ENCODE data around the gene AP2S1. TPM values are rescaled to one million over a fixed set of nuclear protein-coding genes. Genes with fewer than 3 reads are reported as not detected.
"Not testable (repeated sequence)": the region's sequence is repeated elsewhere in the genome, so short reads cannot be mapped to it uniquely, and the experiment has no call there.

AP2S1 gene
- total RNA-seq, 1 donor from 2014 or later: 96.6 TPM

DNA sequence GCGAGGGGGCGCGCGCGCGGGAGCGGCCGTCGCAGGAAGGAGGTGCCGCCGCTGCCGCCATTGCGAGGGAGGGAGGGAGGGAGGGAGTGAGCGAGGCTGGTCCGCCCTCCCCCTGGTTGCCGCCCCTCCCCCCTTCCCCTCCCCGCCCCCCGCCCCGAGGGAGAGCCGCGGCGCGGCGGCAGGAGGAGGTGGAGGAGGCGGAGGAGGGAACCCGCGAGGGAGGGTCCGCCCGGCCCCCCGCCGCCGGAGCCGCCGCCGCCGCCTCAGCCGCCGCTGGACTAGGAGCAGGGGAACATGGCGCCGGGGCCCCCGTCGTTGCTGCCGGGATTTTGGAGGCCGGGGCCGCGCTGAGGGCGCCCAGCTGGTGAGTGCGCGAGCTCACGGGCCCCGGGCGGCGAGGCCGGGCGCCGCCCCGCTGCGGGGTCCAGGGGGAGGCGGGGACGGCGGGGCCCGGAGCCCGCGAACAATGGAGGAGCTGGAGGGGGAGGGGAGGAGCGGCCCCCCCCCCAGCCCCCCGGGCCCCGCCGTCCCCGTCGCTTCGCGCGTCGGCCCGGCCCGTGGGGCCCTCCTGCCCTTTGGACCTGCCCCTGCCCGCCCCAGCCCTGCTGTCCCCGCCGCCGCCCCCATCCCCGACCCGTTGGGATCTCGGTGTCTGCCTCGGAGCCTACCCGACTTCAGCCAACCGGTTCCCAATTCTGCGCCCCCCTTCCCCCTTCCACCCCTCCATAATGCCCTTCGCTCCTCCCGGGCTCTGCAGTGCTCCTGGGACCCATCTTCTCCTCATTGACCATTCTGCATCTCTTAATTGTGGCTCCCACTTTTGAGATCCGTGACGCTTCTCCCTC, 10.4 kb upstream of the AP2S1 start, which contains the start of gene ARHGAP35:
Gene ARHGAP35 (plus strand): TSS at position 152 of the 845 bp plus-strand sequence. CDS start 57,679 bp downstream, outside the sequence.
- Histone ChIP-seq H3K4me1 (peaks cover 12 to 29% of the 10 kb centered on the region in 2 donors), H3K27me3 (no peaks in the 10 kb centered on the region), H3K4me3 (peak within 1 kb of the TSS; percentile 85 to 87), H3K36me3 (no peaks in the 10 kb centered on the region), H3K9me3 (no peaks in the 10 kb centered on the region), H3K27ac (peak within 1 kb of the TSS; percentile 97 to 100)
- intact Hi-C loops (cut with DNase I): loop anchor here (1.0 to 5.0 kb wide), 4 partner anchors 38 to 396 kb away; partner anchors contain the start of genes CCDC9 and ZC3H4
- TF ChIP-seq, protein P1, sequence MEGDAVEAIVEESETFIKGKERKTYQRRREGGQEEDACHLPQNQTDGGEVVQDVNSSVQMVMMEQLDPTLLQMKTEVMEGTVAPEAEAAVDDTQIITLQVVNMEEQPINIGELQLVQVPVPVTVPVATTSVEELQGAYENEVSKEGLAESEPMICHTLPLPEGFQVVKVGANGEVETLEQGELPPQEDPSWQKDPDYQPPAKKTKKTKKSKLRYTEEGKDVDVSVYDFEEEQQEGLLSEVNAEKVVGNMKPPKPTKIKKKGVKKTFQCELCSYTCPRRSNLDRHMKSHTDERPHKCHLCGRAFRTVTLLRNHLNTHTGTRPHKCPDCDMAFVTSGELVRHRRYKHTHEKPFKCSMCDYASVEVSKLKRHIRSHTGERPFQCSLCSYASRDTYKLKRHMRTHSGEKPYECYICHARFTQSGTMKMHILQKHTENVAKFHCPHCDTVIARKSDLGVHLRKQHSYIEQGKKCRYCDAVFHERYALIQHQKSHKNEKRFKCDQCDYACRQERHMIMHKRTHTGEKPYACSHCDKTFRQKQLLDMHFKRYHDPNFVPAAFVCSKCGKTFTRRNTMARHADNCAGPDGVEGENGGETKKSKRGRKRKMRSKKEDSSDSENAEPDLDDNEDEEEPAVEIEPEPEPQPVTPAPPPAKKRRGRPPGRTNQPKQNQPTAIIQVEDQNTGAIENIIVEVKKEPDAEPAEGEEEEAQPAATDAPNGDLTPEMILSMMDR (IDR thresholded peaks at IDR 0.05): no peak
- peak in 1 of 2 donors; percentile 65 for DNase-seq (ENCODE audit: low spot score in 2 of 2)

DNA sequence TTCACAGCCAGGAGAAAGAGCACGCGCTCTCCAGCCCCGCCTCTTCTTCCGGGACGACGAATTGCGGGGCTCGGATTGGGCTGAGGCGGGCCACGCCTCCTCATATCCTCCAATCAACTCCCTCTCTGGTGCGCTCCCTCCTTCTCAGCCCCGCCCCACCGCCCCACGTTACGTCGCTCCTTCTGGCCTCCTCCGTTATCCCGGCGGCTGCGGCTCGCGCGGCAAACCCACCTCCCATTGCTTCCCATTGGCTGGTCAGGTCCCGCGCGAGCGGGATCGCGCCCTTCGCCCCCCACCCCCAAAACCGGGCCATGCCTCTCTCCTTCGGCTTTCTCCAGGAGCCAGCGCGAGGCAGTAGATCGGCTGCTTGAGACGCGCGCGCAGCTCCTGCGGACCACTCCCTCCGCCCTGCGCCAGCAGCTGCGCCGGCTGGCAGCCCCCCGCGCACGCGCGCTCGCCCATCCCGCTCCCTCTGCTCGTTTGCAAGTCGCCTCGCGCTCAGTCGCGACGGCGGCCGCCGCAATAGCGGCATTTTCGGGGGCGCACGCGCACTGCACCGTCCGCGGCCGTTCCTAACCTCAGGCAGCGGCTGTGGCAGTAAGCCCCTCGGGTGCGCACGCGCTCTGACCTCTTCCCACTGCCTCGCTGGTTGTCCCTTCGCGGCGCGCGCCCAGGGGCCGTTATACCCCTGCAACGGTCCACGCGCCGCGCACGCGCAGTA, 9.6 kb upstream of the AP2S1 start:
- no peaks in the 10 kb centered on the region for H3K36me3 ChIP-seq
- DNase-seq (ENCODE audit: low spot score in 2 of 2): peak; percentile 94 to 99
- peak overlapping the region; percentile 85 to 87 for H3K4me3 ChIP-seq
- intact Hi-C loops (cut with DNase I): loop anchor here (1.0 to 5.0 kb wide), 4 partner anchors 39 to 397 kb away; partner anchors contain the start of genes CCDC9 and ZC3H4
- no peaks in the 10 kb centered on the region for H3K27me3 ChIP-seq
- no peaks in the 10 kb centered on the region for H3K9me3 ChIP-seq
- H3K4me1 ChIP-seq: peaks cover 12 to 32% of the 10 kb centered on the region in 2 donors
- peak overlapping the region; percentile 97 to 100 for H3K27ac ChIP-seq
- TF ChIP-seq, protein P1 (IDR thresholded peaks at IDR 0.05): no peak

DNA sequence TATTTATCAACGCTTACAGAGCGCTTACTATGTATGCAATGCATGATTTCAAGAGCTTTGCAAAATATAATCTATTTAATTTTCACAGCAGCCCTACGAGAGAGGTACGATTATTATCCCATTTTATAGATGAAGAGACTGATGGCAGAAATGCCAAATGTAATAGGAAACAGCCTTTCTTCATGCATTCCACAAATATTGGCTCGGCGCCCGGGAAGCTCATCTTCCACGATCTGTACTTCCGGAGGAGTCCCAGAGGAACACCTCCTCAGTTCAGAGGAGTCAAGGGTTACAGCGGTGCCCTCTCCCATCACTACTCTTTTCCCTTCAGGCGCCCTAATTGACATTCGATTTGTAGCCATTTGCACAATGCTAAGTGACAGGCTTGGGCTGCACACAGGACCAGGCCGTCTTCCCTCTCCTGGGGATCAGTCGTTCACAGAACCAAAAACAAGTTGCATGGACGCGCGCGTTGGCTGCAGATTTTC, 9.0 kb upstream of the AP2S1 start:
- no peak for DNase-seq (ENCODE audit: low spot score in 2 of 2)
- TF ChIP-seq, protein P1 (IDR thresholded peaks at IDR 0.05): no peak
- no peaks in the 10 kb centered on the region for H3K9me3 ChIP-seq
- peak overlapping the region; percentile 68 to 97 for H3K27ac ChIP-seq
- peaks cover 9 to 26% of the 10 kb centered on the region in 2 donors for H3K4me1 ChIP-seq
- intact Hi-C loops (cut with DNase I): loop anchor here (1.0 to 5.0 kb wide), 4 partner anchors 39 to 397 kb away; partner anchors contain the start of genes CCDC9 and ZC3H4
- H3K27me3 ChIP-seq: no peaks in the 10 kb centered on the region
- peak overlapping the region; percentile 85 to 87 for H3K4me3 ChIP-seq
- H3K36me3 ChIP-seq: no peaks in the 10 kb centered on the region

DNA sequence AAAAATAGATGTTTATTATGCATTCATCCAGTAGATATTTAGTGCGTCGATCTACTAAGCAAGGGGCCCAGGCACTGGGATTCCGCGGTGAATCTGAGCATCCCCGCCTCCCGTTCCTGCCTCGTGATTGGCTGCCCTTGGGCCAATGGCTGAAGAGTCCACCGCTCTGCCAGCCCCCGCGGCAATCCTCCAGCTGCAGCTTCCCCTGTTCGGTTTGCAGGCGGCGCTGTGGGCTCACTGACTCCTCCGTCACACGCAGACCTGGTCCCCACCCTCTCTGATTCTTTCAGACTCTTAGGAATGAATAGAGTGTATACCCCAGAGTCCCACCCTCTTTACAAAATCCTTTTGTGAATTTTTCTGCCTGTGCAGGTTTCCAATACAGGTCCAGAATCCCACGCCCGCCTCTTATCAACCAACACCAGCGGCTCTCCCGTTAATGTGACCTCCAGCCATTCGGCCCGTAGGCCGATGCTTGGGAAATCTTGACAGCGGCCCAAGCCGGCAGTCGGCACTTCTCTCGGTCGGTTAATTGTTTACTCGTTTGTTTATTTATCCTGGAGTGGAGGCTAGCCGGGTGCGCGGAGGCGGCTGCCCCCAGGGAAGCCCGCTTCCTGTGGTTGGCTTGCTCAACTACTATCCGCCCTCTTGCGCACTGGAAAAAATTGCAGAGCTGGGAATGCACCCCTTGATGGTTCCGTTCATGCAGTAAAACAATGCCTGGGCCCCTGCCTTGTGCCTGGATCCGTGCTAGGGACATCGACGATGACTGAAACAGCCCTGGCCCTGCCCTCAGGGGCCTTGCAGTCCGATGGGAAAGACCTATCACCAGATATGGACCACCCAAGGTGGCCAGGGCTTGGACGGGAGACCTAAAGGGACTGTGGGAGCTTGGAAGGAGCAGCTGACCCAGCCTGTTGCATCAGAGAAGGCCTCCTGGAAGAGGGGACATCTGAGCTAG, 5.7 kb upstream of the AP2S1 start:
- Histone ChIP-seq H3K27ac (peak overlapping the region; percentile 78 to 83), H3K9me3 (no peaks in the 10 kb centered on the region), H3K4me1 (peaks cover 3 to 11% of the 10 kb centered on the region in 2 donors), H3K4me3 (peak overlapping the region; percentile 45 to 60), H3K36me3 (no peaks in the 10 kb centered on the region), H3K27me3 (no peaks in the 10 kb centered on the region)
- intact Hi-C loops (cut with DNase I): loop anchor here (1.0 kb wide), 1 partner anchor 135 kb away; no protein-coding TSS in a partner anchor
- TF ChIP-seq, protein P1 (IDR thresholded peaks at IDR 0.05): peak; percentile 83 to 88 (median 83)
- peak; percentile 79 to 98 for DNase-seq (ENCODE audit: low spot score in 2 of 2)

DNA sequence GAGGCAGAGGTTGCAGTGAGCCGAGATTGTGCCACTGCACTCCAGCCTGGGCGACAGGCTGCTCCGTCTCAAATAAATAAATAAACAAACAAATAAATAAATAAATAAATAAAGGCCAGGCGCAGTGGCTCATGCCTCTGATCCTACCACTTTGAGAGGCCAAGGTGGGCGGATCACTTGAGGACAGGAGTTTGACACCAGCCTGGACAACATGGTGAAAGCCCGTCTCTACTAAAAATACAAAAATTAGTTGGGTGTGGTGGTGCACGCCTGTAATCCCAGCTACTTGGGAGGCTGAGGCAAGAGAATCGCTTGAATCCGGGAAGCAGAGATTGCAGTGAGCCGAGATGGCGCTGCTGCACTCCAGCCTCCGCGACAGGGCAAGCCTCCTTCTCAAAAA, 4.1 kb upstream of the AP2S1 start:
- H3K27me3 ChIP-seq; H3K4me3 ChIP-seq; H3K36me3 ChIP-seq; DNase-seq (ENCODE audit: low spot score in 2 of 2); H3K27ac ChIP-seq; H3K9me3 ChIP-seq: not testable (repeated sequence)
- peaks cover under 1 to 16% of the 10 kb centered on the region in 2 donors for H3K4me1 ChIP-seq
- intact Hi-C loops (cut with DNase I): loop anchor here (5.0 kb wide), 1 partner anchor 388 kb away; no protein-coding TSS in a partner anchor
